Mammary epithelial cell (primary cell): ENCODE measurements around the gene CTDSPL.

Experiments
- EZH2 ChIP-seq: IDR thresholded peaks from 2 replicates; pipeline ENCODE4 v1.6.1; 2012; ENCODE audit warnings: low read length, inconsistent platforms, borderline replicate concordance
- TF ChIP-seq, protein P1 (sequence below), 2 donors: IDR thresholded peaks in 1 of 2; conservative IDR thresholded peaks in 1 of 2; 2 replicates each; pipeline ENCODE4 v1.5.1; 2011 to 2012; ENCODE audit warnings: inconsistent platforms in 2 of 2, low read length in 2 of 2, mild to moderate bottlenecking in 2 of 2, control low read depth in 1 of 2, low read depth in 1 of 2; ENCODE audit not compliant: insufficient read depth in 1 of 2; ENCODE audit errors: extremely low read depth in 1 of 2

GRCh38 chr3:37825744-37826400, 35.8 kb upstream of the CTDSPL start:
- TF ChIP-seq, protein P1, sequence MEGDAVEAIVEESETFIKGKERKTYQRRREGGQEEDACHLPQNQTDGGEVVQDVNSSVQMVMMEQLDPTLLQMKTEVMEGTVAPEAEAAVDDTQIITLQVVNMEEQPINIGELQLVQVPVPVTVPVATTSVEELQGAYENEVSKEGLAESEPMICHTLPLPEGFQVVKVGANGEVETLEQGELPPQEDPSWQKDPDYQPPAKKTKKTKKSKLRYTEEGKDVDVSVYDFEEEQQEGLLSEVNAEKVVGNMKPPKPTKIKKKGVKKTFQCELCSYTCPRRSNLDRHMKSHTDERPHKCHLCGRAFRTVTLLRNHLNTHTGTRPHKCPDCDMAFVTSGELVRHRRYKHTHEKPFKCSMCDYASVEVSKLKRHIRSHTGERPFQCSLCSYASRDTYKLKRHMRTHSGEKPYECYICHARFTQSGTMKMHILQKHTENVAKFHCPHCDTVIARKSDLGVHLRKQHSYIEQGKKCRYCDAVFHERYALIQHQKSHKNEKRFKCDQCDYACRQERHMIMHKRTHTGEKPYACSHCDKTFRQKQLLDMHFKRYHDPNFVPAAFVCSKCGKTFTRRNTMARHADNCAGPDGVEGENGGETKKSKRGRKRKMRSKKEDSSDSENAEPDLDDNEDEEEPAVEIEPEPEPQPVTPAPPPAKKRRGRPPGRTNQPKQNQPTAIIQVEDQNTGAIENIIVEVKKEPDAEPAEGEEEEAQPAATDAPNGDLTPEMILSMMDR (conservative IDR thresholded peaks at IDR 0.05 in 1 of 2, IDR thresholded peaks at IDR 0.05 in 1 of 2; ENCODE audit: extremely low read depth in 1 of 2, insufficient read depth in 1 of 2, low read depth in 1 of 2, low read length in 2 of 2): no peak
- no peak for TF ChIP-seq EZH2
